LHCN-M2 (cell line): Measurements from ENCODE around the gene ETV1. TPM values are rescaled to one million over a fixed set of nuclear protein-coding genes. Genes with fewer than 3 reads are reported as not detected.

Source experiments
- DNase-seq: peaks from one replicate; pipeline ENCODE4 v3.0.0-alpha.2; 2012; ENCODE audit warnings: low read depth
- total RNA-seq: library from RNA; depleted of rRNA; stranded (reverse); fragments of >200 nt; gene quantifications from 2 replicates; pipeline ENCODE4 v1.2.3, GENCODE V29; 2014

Gene ETV1
- total RNA-seq, 1 experiment from 2014 or later, result 33.2 TPM

GRCh38 chr7:13879994-13880686 is 109.3 kb downstream of the ETV1 start:
- peak; percentile 71 for DNase-seq

- no peak for DNase-seq
Observed at GRCh38 chr7:13879143-13879542, 110.3 kb downstream of the ETV1 start.

GRCh38 chr7:13878154-13878553 is 111.3 kb downstream of the ETV1 start:
- no peak for DNase-seq

- DNase-seq, result no peak
Observed at GRCh38 chr7:13875496-13876074, 113.9 kb downstream of the ETV1 start.

GRCh38 chr7:13874783-13875182 is 114.7 kb downstream of the ETV1 start:
- DNase-seq, result peak; percentile 69

- DNase-seq, result no peak
Observed at GRCh38 chr7:13872709-13873108, 116.8 kb downstream of the ETV1 start.

- DNase-seq, result no peak
Observed at GRCh38 chr7:13871008-13871407, 118.5 kb downstream of the ETV1 start.

- DNase-seq, result no peak
Observed at GRCh38 chr7:13860734-13861133, 128.7 kb downstream of the ETV1 start.

GRCh38 chr7:13856012-13856411 is 133.5 kb downstream of the ETV1 start:
- DNase-seq, result no peak

GRCh38 chr7:13852281-13852968 is 137.0 kb downstream of the ETV1 start:
- peak; percentile 62 for DNase-seq

GRCh38 chr7:13851736-13852135 is 137.7 kb downstream of the ETV1 start:
- DNase-seq, result peak; percentile 47

GRCh38 chr7:13850185-13850752 is 139.2 kb downstream of the ETV1 start:
- peak; percentile 99 for DNase-seq

GRCh38 chr7:13849163-13849892 is 140.1 kb downstream of the ETV1 start:
- no peak for DNase-seq

- DNase-seq, result no peak
Observed at GRCh38 chr7:13848681-13849131, 140.8 kb downstream of the ETV1 start.

- no peak for DNase-seq
Observed at GRCh38 chr7:13846386-13846785, 143.1 kb downstream of the ETV1 start.

- no peak for DNase-seq
Observed at GRCh38 chr7:13845601-13846000, 143.9 kb downstream of the ETV1 start.

- no peak for DNase-seq
Observed at GRCh38 chr7:13844954-13845353, 144.5 kb downstream of the ETV1 start.

GRCh38 chr7:13841284-13841683 is 148.2 kb downstream of the ETV1 start:
- DNase-seq, result no peak
